Left lung (tissue), 10 donors: ENCODE results near the gene COL4A4. TPM values are rescaled to one million over a fixed set of nuclear protein-coding genes. Genes with fewer than 3 reads are reported as not detected.
A peak's percentile ranks its signal among the peaks of the same experiment; 100 is the strongest.

ENCODE experiments used
- ATAC-seq: fragments of 200-7000 bp; cut with Tn5 transposase; one replicate; pipeline ENCODE4 v1.9.1; 2020; ENCODE audit warnings: moderate library complexity
- DNase-seq, 4 donors: peaks; one replicate each; pipeline ENCODE4 v3.0.0-alpha.2; 2013 to 2020
- H3K27ac ChIP-seq, 2 donors: fragments of 200-600 bp; sonication (generic) in 1 of 2; one replicate each; pipeline versions ENCODE4 v1.5.0 to v1.8.0; 2020 to 2021
- H3K27me3 ChIP-seq, 2 donors: fragments of 200-600 bp; sonication (generic) in 1 of 2; one replicate each; pipeline versions ENCODE4 v1.5.0 to v1.8.0; 2020 to 2021
- H3K36me3 ChIP-seq, 2 donors: fragments of 200-600 bp; sonication (generic) in 1 of 2; one replicate each; pipeline versions ENCODE4 v1.5.0 to v1.8.0; 2020 to 2021
- H3K4me1 ChIP-seq, 2 donors: fragments of 200-600 bp; one replicate each; pipeline ENCODE4 v1.8.0; 2021
- H3K4me3 ChIP-seq, 2 donors: fragments of 200-600 bp; sonication (generic) in 1 of 2; one replicate each; pipeline versions ENCODE4 v1.5.0 to v1.8.0; 2020 to 2021; ENCODE audit warnings: mild to moderate bottlenecking in 1 of 2
- H3K9me3 ChIP-seq, 2 donors: fragments of 200-600 bp; sonication (generic) in 1 of 2; one replicate each; pipeline versions ENCODE4 v1.5.0 to v1.8.0; 2020 to 2021
- CTCF ChIP-seq, 2 donors: fragments of 200-600 bp; sonication (generic) in 1 of 2; IDR thresholded peaks; one replicate each; pipeline versions ENCODE4 v1.5.0 to v1.8.0; 2021; ENCODE audit warnings: antibody characterized with exemption in 2 of 2
- intact Hi-C, 2 donors: fragments of 100-400 bp; cut with DNase I; formaldehyde crosslinking; loops; one replicate each; pipeline versions ENCODE4 v1.11.2 to v1.14.2; 2022
- polyA plus RNA-seq, 6 donors: library from polyadenylated mRNA; unstranded; fragments of 120-200 nt; gene quantifications; one replicate each; pipeline ENCODE4 v1.2.1, GENCODE V29; 2013; ENCODE audit not compliant: insufficient read length in 6 of 6
- total RNA-seq, 2 donors: library from RNA; stranded (reverse); fragmentation: NEBNext Ultra II Directional; extraction: Animal tissue kit (Norgen Biotek cat#: 25700); gene quantifications; one replicate each; pipeline ENCODE4 v1.2.1, GENCODE V29; 2021
- donor health status: DM: no; HTN: yes; CAD: no.
- donor health status: DM: no; HTN: no; CAD: no.

Gene COL4A4
- total and polyA plus RNA-seq, 8 donors, result 5.4 to 51.2 (median 10.2) TPM

- no peaks in the 10 kb centered on the region for H3K9me3 ChIP-seq
- H3K4me3 ChIP-seq, result no peak overlapping the region
- peaks cover 0 to 4% of the 10 kb centered on the region in 2 donors for H3K27me3 ChIP-seq
- no peak overlapping the region for H3K27ac ChIP-seq
- peak; percentile 70 for ATAC-seq
- H3K4me1 ChIP-seq, result no peaks in the 10 kb centered on the region
- DNase-seq, result no peak
- H3K36me3 ChIP-seq, result no peaks in the 10 kb centered on the region
- no peak for TF ChIP-seq CTCF (IDR thresholded peaks at IDR 0.05)
- intact Hi-C loops, result no loop called here
These were observed 10.7 kb downstream of the COL4A4 start for GRCh38 chr2:227153307-227153706.

- no peak for ATAC-seq
These were observed 11.8 kb downstream of the COL4A4 start for GRCh38 chr2:227152093-227152766.

GRCh38 chr2:227150222-227150936, 13.6 kb downstream of the COL4A4 start:
- Histone ChIP-seq H3K36me3 (no peaks in the 10 kb centered on the region), H3K27me3 (peaks cover 0 to 2% of the 10 kb centered on the region in 2 donors), H3K4me1 (no peaks in the 10 kb centered on the region), H3K9me3 (no peaks in the 10 kb centered on the region), H3K4me3 (no peak overlapping the region), H3K27ac (no peak overlapping the region)
- peak in 1 of 4 donors; percentile 18 for DNase-seq
- TF ChIP-seq CTCF (IDR thresholded peaks at IDR 0.05), result no peak
- peak; percentile 66 for ATAC-seq
- intact Hi-C loops, result no loop called here

More at GRCh38 chr2:227152093-227152766, 11.8 kb downstream of the COL4A4 start:
- no peak for DNase-seq
- Histone ChIP-seq H3K9me3 (no peaks in the 10 kb centered on the region), H3K27ac (no peak overlapping the region), H3K36me3 (no peaks in the 10 kb centered on the region), H3K4me3 (no peak overlapping the region), H3K27me3 (peaks cover 0 to 4% of the 10 kb centered on the region in 2 donors), H3K4me1 (no peaks in the 10 kb centered on the region)
- TF ChIP-seq CTCF (IDR thresholded peaks at IDR 0.05), result no peak
- intact Hi-C loops, result no loop called here

GRCh38 chr2:227148106-227148505, 15.9 kb downstream of the COL4A4 start:
- Histone ChIP-seq H3K4me1 (no peaks in the 10 kb centered on the region), H3K27me3 (no peaks in the 10 kb centered on the region), H3K36me3 (no peaks in the 10 kb centered on the region), H3K27ac (no peak overlapping the region), H3K9me3 (no peaks in the 10 kb centered on the region), H3K4me3 (no peak overlapping the region)
- DNase-seq (no peak), ATAC-seq (no peak)
- no peak for TF ChIP-seq CTCF (IDR thresholded peaks at IDR 0.05)
- intact Hi-C loops, result no loop called here

GRCh38 chr2:227147023-227147422, 17.0 kb downstream of the COL4A4 start:
- no peak overlapping the region for H3K27ac ChIP-seq
- H3K4me1 ChIP-seq, result no peaks in the 10 kb centered on the region
- H3K36me3 ChIP-seq, result no peaks in the 10 kb centered on the region
- H3K9me3 ChIP-seq, result no peaks in the 10 kb centered on the region
- intact Hi-C loops, result no loop called here
- H3K27me3 ChIP-seq, result peaks cover 0 to 4% of the 10 kb centered on the region in 2 donors
- no peak overlapping the region for H3K4me3 ChIP-seq
- DNase-seq (no peak), ATAC-seq (no peak)
- no peak for TF ChIP-seq CTCF (IDR thresholded peaks at IDR 0.05)
